WTC11 (cell line): ENCODE measurements around the gene MYO9A. TPM values are rescaled to one million over a fixed set of nuclear protein-coding genes. Genes with fewer than 3 reads are reported as not detected.

Experiments used
- ATAC-seq: fragments of 200-7000 bp; cut with Tn5 transposase; 2 replicates; pipeline ENCODE4 v1.10.0; 2021; ENCODE audit warnings: mild to moderate bottlenecking, moderate library complexity
- CTCF ChIA-PET: fragments of 300-600 bp; sonication (Branson Sonifier 250); formaldehyde crosslinking; loops from one replicate; lab custom pipeline; 2021; ENCODE audit warnings: antibody characterized with exemption; lab: Charles Lee
- POLR2A ChIA-PET: fragments of 350-600 bp; sonication (Branson Sonifier 250); formaldehyde crosslinking; loops from one replicate; lab custom pipeline; 2021; ENCODE audit warnings: antibody characterized with exemption; lab: Charles Lee
- DNase-seq: peaks from one replicate; pipeline ENCODE4 v3.0.0; 2021; ENCODE audit warnings: low spot score
- H3K27ac Mint-ChIP-seq: 2 replicates; pipeline ENCODE4 v1.8.0; 2021; ENCODE audit warnings: mixed read lengths
- H3K27me3 Mint-ChIP-seq: 2 replicates; pipeline ENCODE4 v1.8.0; 2021; ENCODE audit warnings: low read depth, mild to moderate bottlenecking, moderate library complexity, mixed read lengths
- H3K36me3 Mint-ChIP-seq: 2 replicates; pipeline ENCODE4 v1.8.0; 2021; ENCODE audit warnings: mixed read lengths
- H3K4me1 Mint-ChIP-seq: 2 replicates; pipeline ENCODE4 v1.8.0; 2022; ENCODE audit warnings: mixed read lengths
- H3K4me3 Mint-ChIP-seq: 2 replicates; pipeline ENCODE4 v1.8.0; 2021; ENCODE audit warnings: mild to moderate bottlenecking, moderate library complexity, mixed read lengths
- H3K9me3 Mint-ChIP-seq: 2 replicates; pipeline ENCODE4 v1.8.0; 2021; ENCODE audit warnings: mixed read lengths
- ATF2 ChIP-seq: sonication (generic); formaldehyde crosslinking; IDR thresholded peaks from 2 replicates; pipeline ENCODE4 v1.8.1; 2022; ENCODE audit warnings: low read depth, missing genetic modification reagents, borderline replicate concordance
- CDX4 ChIP-seq: fragments of 250-450 bp; sonication (Bioruptor Pico); IDR thresholded peaks from 2 replicates; pipeline ENCODE4 v1.9.0; 2021; ENCODE audit warnings: moderate library complexity, mild to moderate bottlenecking, inconsistent platforms, borderline replicate concordance
- CREB1 ChIP-seq: sonication (generic); formaldehyde crosslinking; IDR thresholded peaks from 2 replicates; pipeline ENCODE4 v1.8.0; 2023; ENCODE audit warnings: mild to moderate bottlenecking, missing genetic modification reagents
- CREM ChIP-seq: sonication (generic); formaldehyde crosslinking; IDR thresholded peaks from 2 replicates; pipeline ENCODE4 v1.8.1; 2022; ENCODE audit warnings: mild to moderate bottlenecking, missing genetic modification reagents, moderate library complexity
- ERG ChIP-seq: fragments of 250-450 bp; sonication (Bioruptor Pico); IDR thresholded peaks from 2 replicates; pipeline ENCODE4 v1.8.0; 2021; ENCODE audit warnings: mild to moderate bottlenecking
- JAZF1 ChIP-seq: fragments of 250-450 bp; sonication (Bioruptor Pico); IDR thresholded peaks from 2 replicates; pipeline ENCODE4 v1.9.0; 2021; ENCODE audit warnings: moderate library complexity, mild to moderate bottlenecking, inconsistent platforms
- JUN ChIP-seq: sonication (generic); formaldehyde crosslinking; IDR thresholded peaks from 2 replicates; pipeline ENCODE4 v1.8.0; 2023; ENCODE audit warnings: mild to moderate bottlenecking, missing genetic modification reagents
- KAT7 ChIP-seq: sonication (generic); formaldehyde crosslinking; IDR thresholded peaks from 2 replicates; pipeline ENCODE4 v1.8.1; 2023; ENCODE audit warnings: missing genetic modification reagents, mild to moderate bottlenecking, borderline replicate concordance
- NFE2L1 ChIP-seq: sonication (generic); formaldehyde crosslinking; IDR thresholded peaks from 2 replicates; pipeline ENCODE4 v1.8.1; 2023; ENCODE audit warnings: missing genetic modification reagents
- PRDM15 ChIP-seq: sonication (generic); formaldehyde crosslinking; IDR thresholded peaks from 2 replicates; pipeline ENCODE4 v1.8.0; 2022; ENCODE audit warnings: missing genetic modification reagents
- SMAD3 ChIP-seq: sonication (generic); formaldehyde crosslinking; IDR thresholded peaks from 2 replicates; pipeline ENCODE4 v1.8.0; 2022; ENCODE audit warnings: missing genetic modification reagents, mild to moderate bottlenecking, borderline replicate concordance
- TEAD1 ChIP-seq: sonication (generic); formaldehyde crosslinking; IDR thresholded peaks from 2 replicates; pipeline ENCODE4 v1.8.0; 2022; ENCODE audit warnings: mild to moderate bottlenecking, missing genetic modification reagents
- USF2 ChIP-seq: sonication (generic); formaldehyde crosslinking; IDR thresholded peaks from 2 replicates; pipeline ENCODE4 v1.8.1; 2023; ENCODE audit warnings: mild to moderate bottlenecking, missing genetic modification reagents, moderate library complexity
- ZMAT4 ChIP-seq: fragments of 250-450 bp; sonication (Bioruptor Pico); IDR thresholded peaks from 2 replicates; pipeline ENCODE4 v1.9.0; 2021; ENCODE audit warnings: mild to moderate bottlenecking
- ZNF232 ChIP-seq: sonication (generic); formaldehyde crosslinking; IDR thresholded peaks from 2 replicates; pipeline ENCODE4 v1.8.0; 2022; ENCODE audit warnings: mild to moderate bottlenecking, missing genetic modification reagents
- ZNF263 ChIP-seq: sonication (generic); formaldehyde crosslinking; IDR thresholded peaks from 2 replicates; pipeline ENCODE4 v1.8.1; 2022; ENCODE audit warnings: low read depth, mild to moderate bottlenecking, moderate library complexity, missing genetic modification reagents
- ZNF281 ChIP-seq: sonication (generic); formaldehyde crosslinking; IDR thresholded peaks from 2 replicates; pipeline ENCODE4 v1.8.0; 2023; ENCODE audit warnings: mild to moderate bottlenecking, missing genetic modification reagents
- ZNF416 ChIP-seq: fragments of 250-450 bp; sonication (Bioruptor Pico); IDR thresholded peaks from 2 replicates; pipeline ENCODE4 v1.9.0; 2021; ENCODE audit warnings: mild to moderate bottlenecking, inconsistent platforms
- ZNF425 ChIP-seq: fragments of 250-450 bp; sonication (Bioruptor Pico); conservative IDR thresholded peaks from 2 replicates; pipeline ENCODE4 v1.9.0; 2021; ENCODE audit warnings: mild to moderate bottlenecking
- total RNA-seq: library from RNA; stranded (reverse); gene quantifications from 3 replicates; pipeline ENCODE4 v1.2.3, GENCODE V29; 2021

The MYO9A gene
- total RNA-seq, 1 experiment from 2014 or later = 23.5 TPM

GRCh38 chr15:72128359-72128758 is 10.4 kb upstream of the MYO9A start:
- no peaks in the 10 kb centered on the region for H3K4me1 Mint-ChIP-seq
- DNase-seq = no peak
- no peak overlapping the region for H3K27ac Mint-ChIP-seq
- H3K36me3 Mint-ChIP-seq = no peaks in the 10 kb centered on the region
- POLR2A ChIA-PET = no interaction called here
- no peaks in the 10 kb centered on the region for H3K27me3 Mint-ChIP-seq
- H3K4me3 Mint-ChIP-seq = no peak overlapping the region
- TF ChIP-seq ERG (CRISPR knock-in tag) (no peak), NFE2L1 (CRISPR knock-in tag) (no peak), CREM (no peak), CDX4 (CRISPR knock-in tag) (no peak), CREB1 (CRISPR knock-in tag) (no peak), KAT7 (CRISPR knock-in tag) (no peak), USF2 (no peak), ZNF425 (CRISPR knock-in tag) (no peak), ZNF263 (CRISPR knock-in tag) (no peak), JAZF1 (no peak), ATF2 (CRISPR knock-in tag) (no peak), SMAD3 (CRISPR knock-in tag) (no peak), ZMAT4 (CRISPR knock-in tag) (no peak), PRDM15 (CRISPR knock-in tag) (no peak), TEAD1 (CRISPR knock-in tag) (no peak), JUN (CRISPR knock-in tag) (no peak), ZNF416 (CRISPR knock-in tag) (no peak), ZNF281 (CRISPR knock-in tag) (no peak), ZNF232 (CRISPR knock-in tag) (no peak)
- TF ChIP-seq, all 79 proteins: peak for 0
- ATAC-seq = no peak
- CTCF ChIA-PET = interaction anchor here (3.2 kb wide), 1 partner anchor 28 kb away, joined by 9 read pairs; no protein-coding TSS in a partner anchor
- no peaks in the 10 kb centered on the region for H3K9me3 Mint-ChIP-seq
